ENCODE data around the gene PFKFB3.

PFKFB3 gene

GRCh38 chr10:6301488-6302075 lies 98.8 kb downstream of the PFKFB3 start:
- no peak for DNase-seq
